ENCODE results near the gene MPDZ. TPM values are rescaled to one million over a fixed set of nuclear protein-coding genes. Genes with fewer than 3 reads are reported as not detected.

The MPDZ gene
- polyA plus RNA-seq, 1 experiment: 22.0 TPM

DNA sequence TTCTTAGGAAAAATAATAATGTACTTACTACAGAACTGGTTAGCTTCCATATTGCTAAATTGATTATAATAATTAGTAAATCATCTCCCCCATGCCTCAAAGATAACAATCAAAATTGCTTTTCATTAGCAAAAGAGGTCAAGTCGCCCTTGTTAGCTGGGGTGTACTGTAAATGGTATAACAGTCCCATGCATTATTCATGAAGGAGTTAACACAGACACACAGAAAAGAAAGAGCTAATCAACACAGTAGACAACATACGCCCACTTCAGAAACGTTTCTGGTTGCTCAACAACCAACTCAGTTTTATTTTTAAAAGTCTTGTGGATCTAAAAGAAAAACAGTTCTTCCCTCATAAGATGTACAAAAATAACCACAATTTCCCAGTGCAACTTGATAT lies 100.2 kb downstream of the MPDZ start:
- no peak for DNase-seq (ENCODE audit: low read depth)

DNA sequence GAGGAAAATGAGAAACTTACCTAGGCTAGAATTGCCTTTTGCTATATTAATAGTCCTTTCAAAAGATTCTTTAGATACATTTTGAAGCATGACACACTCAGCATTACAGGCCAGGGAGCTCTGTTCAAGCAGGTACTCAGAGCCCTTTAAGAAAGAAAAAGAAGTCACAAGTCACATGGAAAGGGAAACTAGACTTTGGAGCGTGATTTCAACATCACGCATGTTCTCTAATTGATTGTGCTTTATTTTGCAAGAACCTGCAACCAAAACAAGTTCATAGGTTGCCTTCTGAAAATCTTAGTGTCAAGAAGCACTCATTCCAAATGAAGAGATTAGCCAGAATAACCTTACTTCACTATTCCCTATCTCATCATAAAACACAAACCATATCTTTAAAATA lies 103.8 kb downstream of the MPDZ start:
- CTCF ChIA-PET: no interaction called here
- Histone ChIP-seq H3K27me3 (ENCODE audit: control insufficient read depth, insufficient read depth, low read length) (no peaks in the 10 kb centered on the region), H3K4me3 (ENCODE audit: low read depth, low read length) (no peak overlapping the region), H3K36me3 (ENCODE audit: control insufficient read depth, insufficient read depth, low read length) (no peaks in the 10 kb centered on the region)
- POLR2A ChIA-PET: no interaction called here
- no peak for DNase-seq (ENCODE audit: low read depth)
- TF ChIP-seq, protein P1, sequence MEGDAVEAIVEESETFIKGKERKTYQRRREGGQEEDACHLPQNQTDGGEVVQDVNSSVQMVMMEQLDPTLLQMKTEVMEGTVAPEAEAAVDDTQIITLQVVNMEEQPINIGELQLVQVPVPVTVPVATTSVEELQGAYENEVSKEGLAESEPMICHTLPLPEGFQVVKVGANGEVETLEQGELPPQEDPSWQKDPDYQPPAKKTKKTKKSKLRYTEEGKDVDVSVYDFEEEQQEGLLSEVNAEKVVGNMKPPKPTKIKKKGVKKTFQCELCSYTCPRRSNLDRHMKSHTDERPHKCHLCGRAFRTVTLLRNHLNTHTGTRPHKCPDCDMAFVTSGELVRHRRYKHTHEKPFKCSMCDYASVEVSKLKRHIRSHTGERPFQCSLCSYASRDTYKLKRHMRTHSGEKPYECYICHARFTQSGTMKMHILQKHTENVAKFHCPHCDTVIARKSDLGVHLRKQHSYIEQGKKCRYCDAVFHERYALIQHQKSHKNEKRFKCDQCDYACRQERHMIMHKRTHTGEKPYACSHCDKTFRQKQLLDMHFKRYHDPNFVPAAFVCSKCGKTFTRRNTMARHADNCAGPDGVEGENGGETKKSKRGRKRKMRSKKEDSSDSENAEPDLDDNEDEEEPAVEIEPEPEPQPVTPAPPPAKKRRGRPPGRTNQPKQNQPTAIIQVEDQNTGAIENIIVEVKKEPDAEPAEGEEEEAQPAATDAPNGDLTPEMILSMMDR (IDR thresholded peaks at IDR 0.05; ENCODE audit: insufficient read depth, low read depth, low read length): no peak

More for the DNA sequence above, 100.2 kb downstream of the MPDZ start:
- Histone ChIP-seq H3K36me3 (ENCODE audit: control insufficient read depth, insufficient read depth, low read length) (no peaks in the 10 kb centered on the region), H3K4me3 (ENCODE audit: low read depth, low read length) (no peak overlapping the region), H3K27me3 (ENCODE audit: control insufficient read depth, insufficient read depth, low read length) (no peaks in the 10 kb centered on the region)
- ChIA-PET CTCF (no interaction called here), POLR2A (no interaction called here)
- TF ChIP-seq, protein P1 (IDR thresholded peaks at IDR 0.05; ENCODE audit: insufficient read depth, low read depth, low read length): no peak

GRCh38 chr9:13174906-13175639 lies 104.4 kb downstream of the MPDZ start:
- TF ChIP-seq, protein P1 (IDR thresholded peaks at IDR 0.05; ENCODE audit: insufficient read depth, low read depth, low read length): no peak
- ChIA-PET POLR2A (no interaction called here), CTCF (no interaction called here)
- no peak for DNase-seq (ENCODE audit: low read depth)
- Histone ChIP-seq H3K4me3 (ENCODE audit: low read depth, low read length) (no peak overlapping the region), H3K36me3 (ENCODE audit: control insufficient read depth, insufficient read depth, low read length) (no peaks in the 10 kb centered on the region), H3K27me3 (ENCODE audit: control insufficient read depth, insufficient read depth, low read length) (no peaks in the 10 kb centered on the region)

- Histone ChIP-seq H3K4me3 (ENCODE audit: low read depth, low read length) (no peak overlapping the region), H3K36me3 (ENCODE audit: control insufficient read depth, insufficient read depth, low read length) (no peaks in the 10 kb centered on the region), H3K27me3 (ENCODE audit: control insufficient read depth, insufficient read depth, low read length) (no peaks in the 10 kb centered on the region)
- TF ChIP-seq, protein P1 (IDR thresholded peaks at IDR 0.05; ENCODE audit: insufficient read depth, low read depth, low read length): no peak
- ChIA-PET POLR2A (no interaction called here), CTCF (no interaction called here)
- DNase-seq (ENCODE audit: low read depth): no peak
These were observed 105.9 kb downstream of the MPDZ start for GRCh38 chr9:13173553-13173952.

DNA sequence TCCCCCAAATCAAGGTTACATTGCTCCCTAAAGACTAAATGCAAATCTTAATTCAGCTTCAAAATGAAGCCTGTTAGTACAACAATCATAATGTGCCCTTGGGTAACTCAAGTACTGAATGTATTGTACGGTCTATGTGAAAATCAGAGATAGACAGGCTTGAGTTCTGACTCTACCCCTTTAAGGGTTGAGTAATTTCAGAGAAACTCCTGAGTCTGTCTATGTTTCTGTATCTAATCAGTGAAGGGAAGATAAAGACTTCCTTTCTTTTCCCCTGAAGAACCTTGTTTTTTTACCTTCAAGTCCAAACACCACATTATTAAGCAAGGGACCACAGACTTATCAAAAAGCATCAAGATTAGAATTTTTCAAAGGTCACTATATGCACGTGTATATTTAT lies 108.2 kb downstream of the MPDZ start:
- Histone ChIP-seq H3K36me3 (ENCODE audit: control insufficient read depth, insufficient read depth, low read length) (no peaks in the 10 kb centered on the region), H3K27me3 (ENCODE audit: control insufficient read depth, insufficient read depth, low read length) (no peaks in the 10 kb centered on the region), H3K4me3 (ENCODE audit: low read depth, low read length) (no peak overlapping the region)
- ChIA-PET POLR2A (no interaction called here), CTCF (no interaction called here)
- no peak for DNase-seq (ENCODE audit: low read depth)
- TF ChIP-seq, protein P1 (IDR thresholded peaks at IDR 0.05; ENCODE audit: insufficient read depth, low read depth, low read length): no peak

All from BJ (cell line).